ENCODE results near the gene TRPM4. TPM values are rescaled to one million over a fixed set of nuclear protein-coding genes. Genes with fewer than 3 reads are reported as not detected.

Gene TRPM4
- polyA plus RNA-seq, 1 of the 3 experiments (the other 2 are of a cell fraction): 20.6 TPM

DNA sequence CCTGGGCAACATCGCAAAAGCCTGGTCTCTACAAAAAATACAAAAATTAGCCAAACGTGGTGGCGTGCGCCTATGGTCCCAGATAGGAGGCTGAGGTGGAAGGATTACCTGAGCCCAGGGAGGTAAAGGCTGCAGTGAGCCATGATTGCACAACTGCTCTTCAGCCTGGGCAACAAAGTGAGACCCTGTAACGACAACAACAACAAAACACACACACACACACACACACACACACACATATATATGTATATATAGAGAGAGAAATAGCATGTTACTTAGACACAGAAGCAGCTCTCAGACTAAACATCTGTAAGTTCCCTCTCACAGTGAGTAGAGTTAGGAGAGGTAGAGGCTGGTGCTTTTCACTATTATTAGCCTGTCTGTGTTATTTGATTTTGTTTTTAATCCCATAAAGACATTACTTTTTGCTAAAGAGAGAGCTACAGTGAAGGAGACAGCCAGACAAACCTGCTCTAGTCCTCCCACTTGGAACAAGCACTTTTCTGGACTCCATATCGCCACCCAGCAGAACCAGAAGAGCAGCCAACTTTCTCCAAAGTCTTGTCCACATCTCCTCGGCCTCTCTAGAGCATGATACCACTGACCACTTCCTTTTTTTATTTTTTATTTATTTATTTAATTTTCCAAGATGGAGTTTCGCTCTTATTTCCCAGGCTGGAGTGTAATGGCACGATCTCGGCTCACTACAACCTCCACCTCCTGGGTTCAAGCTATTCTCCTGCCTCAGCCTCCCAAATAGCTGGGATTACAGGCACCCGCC lies 46.2 kb upstream of the TRPM4 start:
- WGBS (ENCODE audit: low lambda C conversion rate): 86% methylated on average over 11 of the region's 11 CpGs
- Histone ChIP-seq H3F3A (replicated peaks; ENCODE audit: insufficient read depth) (peaks cover 61% of the 10 kb centered on the region), H3K4me3 (ENCODE audit: low read depth in 2 of 2, low read length in 1 of 2) (no peak overlapping the region), H3K27me3 (ENCODE audit: insufficient read depth) (no peaks in the 10 kb centered on the region), H3K4me2 (no peak overlapping the region), H3K9ac (no peak overlapping the region), H3K9me3 (no peaks in the 10 kb centered on the region), H2AFZ (ENCODE audit: low read depth) (no peak overlapping the region), H4K20me1 (ENCODE audit: insufficient read depth) (peaks cover 30% of the 10 kb centered on the region), H3K27ac (ENCODE audit: low read depth in 2 of 2, low read length in 1 of 2) (peak overlapping the region in 1 of 2 experiments; percentile 68; a peak in 2 of 4 replicates), H3K36me3 (replicated peaks in 1 of 2; ENCODE audit: control insufficient read depth in 1 of 2, insufficient read depth in 2 of 2, low read length in 1 of 2) (peaks cover 24 to 33% of the 10 kb centered on the region in 2 experiments), H3K79me2 (ENCODE audit: insufficient read depth) (peaks cover 6% of the 10 kb centered on the region; the same call in 1 of the 2 replicates), H3K4me1 (ENCODE audit: control insufficient read depth in 1 of 2, insufficient read depth in 2 of 2, low read depth in 1 of 2, low read length in 1 of 2) (peaks cover 13 to 14% of the 10 kb centered on the region in 2 experiments; a peak in 2 of 4 replicates), H3K9me2 (no peaks in the 10 kb centered on the region)
- ChIA-PET POLR2A (no interaction called here), CTCF (interaction anchor here (1.7 kb wide), 1 partner anchor 13 kb away, joined by 14 read pairs; no protein-coding TSS in a partner anchor)
- no peak for DNase-seq
- TF ChIP-seq NRF1 (IDR thresholded peaks at IDR 0.05; ENCODE audit: low read depth, low read length) (no peak), RFX5 (IDR thresholded peaks at IDR 0.05; ENCODE audit: low read length) (no peak), ELF1 (IDR thresholded peaks at IDR 0.05) (no peak), TCF12 (IDR thresholded peaks at IDR 0.05) (no peak), TAF1 (IDR thresholded peaks at IDR 0.05; ENCODE audit: borderline replicate concordance, low read depth, low read length) (no peak), SMC3 (IDR thresholded peaks at IDR 0.05; ENCODE audit: low read depth, low read length) (no peak), POLR2AphosphoS5 (IDR thresholded peaks at IDR 0.05; ENCODE audit: low read depth, low read length) (no peak), MXI1 (IDR thresholded peaks at IDR 0.05; ENCODE audit: low read depth, low read length) (no peak), RCOR1 (IDR thresholded peaks at IDR 0.05; ENCODE audit: low read length) (no peak), SIN3A (IDR thresholded peaks at IDR 0.05; ENCODE audit: borderline replicate concordance, low read depth, low read length) (no peak), REST (IDR thresholded peaks at IDR 0.05; ENCODE audit: low read depth, low read length) (no peak), JUND (IDR thresholded peaks at IDR 0.05) (no peak), GABPA (IDR thresholded peaks at IDR 0.05; ENCODE audit: low read depth) (no peak), CHD2 (IDR thresholded peaks at IDR 0.05; ENCODE audit: low read length, partially characterized antibody) (no peak)
- TF ChIP-seq, protein P1, sequence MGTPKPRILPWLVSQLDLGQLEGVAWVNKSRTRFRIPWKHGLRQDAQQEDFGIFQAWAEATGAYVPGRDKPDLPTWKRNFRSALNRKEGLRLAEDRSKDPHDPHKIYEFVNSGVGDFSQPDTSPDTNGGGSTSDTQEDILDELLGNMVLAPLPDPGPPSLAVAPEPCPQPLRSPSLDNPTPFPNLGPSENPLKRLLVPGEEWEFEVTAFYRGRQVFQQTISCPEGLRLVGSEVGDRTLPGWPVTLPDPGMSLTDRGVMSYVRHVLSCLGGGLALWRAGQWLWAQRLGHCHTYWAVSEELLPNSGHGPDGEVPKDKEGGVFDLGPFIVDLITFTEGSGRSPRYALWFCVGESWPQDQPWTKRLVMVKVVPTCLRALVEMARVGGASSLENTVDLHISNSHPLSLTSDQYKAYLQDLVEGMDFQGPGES (IDR thresholded peaks at IDR 0.05; ENCODE audit: low read depth, low read length): no peak
- TF ChIP-seq, protein P2, sequence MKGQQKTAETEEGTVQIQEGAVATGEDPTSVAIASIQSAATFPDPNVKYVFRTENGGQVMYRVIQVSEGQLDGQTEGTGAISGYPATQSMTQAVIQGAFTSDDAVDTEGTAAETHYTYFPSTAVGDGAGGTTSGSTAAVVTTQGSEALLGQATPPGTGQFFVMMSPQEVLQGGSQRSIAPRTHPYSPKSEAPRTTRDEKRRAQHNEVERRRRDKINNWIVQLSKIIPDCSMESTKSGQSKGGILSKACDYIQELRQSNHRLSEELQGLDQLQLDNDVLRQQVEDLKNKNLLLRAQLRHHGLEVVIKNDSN (IDR thresholded peaks at IDR 0.05; ENCODE audit: borderline replicate concordance, low read depth): no peak

Data from SK-N-SH (cell line).